ENCODE measurements around the gene ACTL10. TPM values are rescaled to one million over a fixed set of nuclear protein-coding genes. Genes with fewer than 3 reads are reported as not detected.

ACTL10 gene
- total RNA-seq, 1 donor from 2014 or later: 2.8 TPM

DNA sequence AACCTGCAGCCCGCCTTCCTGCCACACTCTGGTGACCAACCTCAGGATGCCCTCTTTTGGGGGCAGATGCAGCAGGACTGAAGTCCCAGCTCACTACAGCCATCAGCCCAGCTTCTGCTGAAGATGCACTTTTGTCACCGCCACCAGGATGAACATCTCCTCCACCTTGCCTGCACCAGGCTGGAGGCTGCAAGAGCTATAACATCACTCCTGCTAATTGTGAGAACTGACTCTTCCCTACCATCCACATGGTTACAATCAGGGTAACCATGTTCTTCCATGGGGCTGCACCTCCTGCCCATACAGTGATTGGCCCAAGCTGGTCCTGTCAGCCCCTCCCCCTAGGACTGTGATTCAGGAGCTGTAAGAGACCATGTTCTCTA, 2.0 kb upstream of the ACTL10 start:
- peaks cover 34% of the 10 kb centered on the region for H3K4me1 Mint-ChIP-seq
- CTCF ChIA-PET: interaction anchor here (1.1 kb wide), 1 partner anchor 67 kb away, joined by 3 read pairs; the partner anchor contains the start of gene ZNF341
- H3K27ac Mint-ChIP-seq: peak overlapping the region; percentile 83
- H3K36me3 Mint-ChIP-seq (ENCODE audit: low read depth): no peaks in the 10 kb centered on the region
- intact Hi-C loops (cut with micrococcal nuclease): loop anchor here (5.0 kb wide), 5 partner anchors 113 to 448 kb away; partner anchors contain the start of genes EIF2S2 and RALY
- H3K27me3 Mint-ChIP-seq: no peaks in the 10 kb centered on the region
- no peak for ATAC-seq (ENCODE audit: low read depth)
- POLR2A ChIA-PET: interaction anchor here (0.6 to 3.0 kb wide), 8 partner anchors 8 to 447 kb away, joined by 3 to 18 read pairs (median 6); partner anchors contain the start of genes CBFA2T2, EIF2S2 and SNTA1
- no peak for DNase-seq
- peak overlapping the region; percentile 73 for H3K4me3 Mint-ChIP-seq
- H3K9me3 Mint-ChIP-seq: no peaks in the 10 kb centered on the region
- TF ChIP-seq, protein P1, sequence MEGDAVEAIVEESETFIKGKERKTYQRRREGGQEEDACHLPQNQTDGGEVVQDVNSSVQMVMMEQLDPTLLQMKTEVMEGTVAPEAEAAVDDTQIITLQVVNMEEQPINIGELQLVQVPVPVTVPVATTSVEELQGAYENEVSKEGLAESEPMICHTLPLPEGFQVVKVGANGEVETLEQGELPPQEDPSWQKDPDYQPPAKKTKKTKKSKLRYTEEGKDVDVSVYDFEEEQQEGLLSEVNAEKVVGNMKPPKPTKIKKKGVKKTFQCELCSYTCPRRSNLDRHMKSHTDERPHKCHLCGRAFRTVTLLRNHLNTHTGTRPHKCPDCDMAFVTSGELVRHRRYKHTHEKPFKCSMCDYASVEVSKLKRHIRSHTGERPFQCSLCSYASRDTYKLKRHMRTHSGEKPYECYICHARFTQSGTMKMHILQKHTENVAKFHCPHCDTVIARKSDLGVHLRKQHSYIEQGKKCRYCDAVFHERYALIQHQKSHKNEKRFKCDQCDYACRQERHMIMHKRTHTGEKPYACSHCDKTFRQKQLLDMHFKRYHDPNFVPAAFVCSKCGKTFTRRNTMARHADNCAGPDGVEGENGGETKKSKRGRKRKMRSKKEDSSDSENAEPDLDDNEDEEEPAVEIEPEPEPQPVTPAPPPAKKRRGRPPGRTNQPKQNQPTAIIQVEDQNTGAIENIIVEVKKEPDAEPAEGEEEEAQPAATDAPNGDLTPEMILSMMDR (IDR thresholded peaks at IDR 0.05): no peak

DNA sequence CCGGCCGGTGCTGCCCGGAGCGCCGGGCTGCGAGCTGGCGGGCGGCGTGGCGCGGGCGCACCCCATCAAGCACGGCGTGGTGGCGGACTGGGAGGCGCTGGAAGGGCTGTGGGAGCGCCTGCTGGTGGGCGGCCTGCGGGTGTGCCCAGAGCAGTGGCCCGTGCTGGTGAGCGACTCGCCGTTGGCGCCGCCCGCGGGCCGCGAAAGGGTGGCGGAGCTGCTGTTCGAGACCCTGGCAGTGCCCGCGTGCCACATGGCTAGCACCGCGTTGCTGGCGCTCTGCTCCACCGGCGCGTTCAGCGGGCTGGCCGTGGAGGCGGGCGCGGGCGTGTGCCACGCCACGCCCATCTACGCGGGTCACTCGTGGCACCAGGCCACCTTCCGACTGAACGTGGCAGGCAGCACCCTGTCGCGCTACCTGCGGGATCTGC, 517 bp downstream of the ACTL10 start:
- ATAC-seq (ENCODE audit: low read depth): peak; percentile 11
- DNase-seq: peak; percentile 49
- Mint-ChIP-seq H3K27ac (peak overlapping the region; percentile 61), H3K9me3 (no peaks in the 10 kb centered on the region), H3K4me3 (peak overlapping the region; percentile 81), H3K4me1 (peaks cover 34% of the 10 kb centered on the region), H3K36me3 (ENCODE audit: low read depth) (no peaks in the 10 kb centered on the region), H3K27me3 (no peaks in the 10 kb centered on the region)
- TF ChIP-seq, protein P1 (IDR thresholded peaks at IDR 0.05): no peak
- CTCF ChIA-PET: interaction anchor here (0.9 to 3.8 kb wide), 26 partner anchors 12 to 463 kb away, joined by 3 to 40 read pairs (median 5); partner anchors contain the start of genes CBFA2T2, CDK5RAP1 and CHMP4B
- intact Hi-C loops (cut with micrococcal nuclease): loop anchor here (2.0 to 5.0 kb wide), 7 partner anchors 110 to 462 kb away; partner anchors contain the start of genes CDK5RAP1, EIF2S2 and RALY
- POLR2A ChIA-PET: interaction anchor here (0.6 to 3.5 kb wide), 15 partner anchors 8 to 445 kb away, joined by 3 to 20 read pairs (median 11); partner anchors contain the start of genes CBFA2T2, CDK5RAP1, EIF2S2 and PXMP4

DNA sequence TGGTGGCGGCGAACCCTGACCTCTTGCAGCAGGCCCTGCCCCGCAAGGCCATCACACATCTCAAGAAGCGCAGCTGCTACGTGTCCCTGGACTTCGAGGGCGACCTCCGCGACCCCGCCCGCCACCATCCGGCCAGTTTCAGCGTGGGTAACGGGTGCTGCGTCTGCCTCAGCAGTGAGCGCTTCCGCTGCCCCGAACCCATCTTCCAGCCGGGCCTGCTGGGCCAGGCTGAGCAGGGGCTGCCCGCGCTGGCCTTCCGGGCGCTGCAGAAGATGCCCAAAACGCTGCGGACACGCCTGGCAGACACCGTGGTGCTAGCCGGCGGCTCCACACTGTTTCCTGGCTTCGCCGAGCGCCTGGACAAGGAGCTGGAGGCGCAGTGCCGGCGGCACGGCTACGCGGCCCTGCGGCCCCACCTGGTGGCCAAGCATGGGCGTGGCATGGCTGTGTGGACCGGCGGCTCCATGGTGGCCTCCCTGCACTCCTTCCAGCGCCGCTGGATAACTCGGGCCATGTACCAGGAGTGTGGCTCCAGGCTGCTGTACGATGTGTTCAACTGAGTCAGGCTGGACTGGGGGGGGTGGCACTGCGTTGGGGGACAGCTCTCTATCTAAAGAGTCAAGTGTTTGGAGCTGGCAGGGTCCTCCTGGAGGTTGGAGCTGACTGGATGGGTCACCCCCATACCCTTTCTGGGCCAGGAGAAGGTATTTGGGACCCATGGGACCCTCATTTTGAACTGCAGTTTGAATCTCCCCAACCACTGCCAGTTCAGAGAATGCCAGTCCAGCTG, 1.1 kb downstream of the ACTL10 start:
- DNase-seq: peak; percentile 76
- ChIA-PET POLR2A (interaction anchor here (0.6 to 3.5 kb wide), 17 partner anchors 7 to 444 kb away, joined by 3 to 20 read pairs (median 8); partner anchors contain the start of genes CBFA2T2, CDK5RAP1, EIF2S2 and PXMP4), CTCF (interaction anchor here (0.9 to 3.8 kb wide), 25 partner anchors 11 to 462 kb away, joined by 3 to 40 read pairs (median 5); partner anchors contain the start of genes CBFA2T2, CDK5RAP1 and CHMP4B)
- Mint-ChIP-seq H3K36me3 (ENCODE audit: low read depth) (no peaks in the 10 kb centered on the region), H3K27me3 (no peaks in the 10 kb centered on the region), H3K27ac (peak overlapping the region; percentile 61), H3K4me1 (peaks cover 33% of the 10 kb centered on the region), H3K9me3 (no peaks in the 10 kb centered on the region), H3K4me3 (peak overlapping the region; percentile 81)
- peak; percentile 52 for ATAC-seq (ENCODE audit: low read depth)
- TF ChIP-seq, protein P1 (IDR thresholded peaks at IDR 0.05): peak; percentile 61
- intact Hi-C loops (cut with micrococcal nuclease): loop anchor here (1.0 to 5.0 kb wide), 8 partner anchors 109 to 461 kb away; partner anchors contain the start of genes CDK5RAP1, EIF2S2 and RALY

DNA sequence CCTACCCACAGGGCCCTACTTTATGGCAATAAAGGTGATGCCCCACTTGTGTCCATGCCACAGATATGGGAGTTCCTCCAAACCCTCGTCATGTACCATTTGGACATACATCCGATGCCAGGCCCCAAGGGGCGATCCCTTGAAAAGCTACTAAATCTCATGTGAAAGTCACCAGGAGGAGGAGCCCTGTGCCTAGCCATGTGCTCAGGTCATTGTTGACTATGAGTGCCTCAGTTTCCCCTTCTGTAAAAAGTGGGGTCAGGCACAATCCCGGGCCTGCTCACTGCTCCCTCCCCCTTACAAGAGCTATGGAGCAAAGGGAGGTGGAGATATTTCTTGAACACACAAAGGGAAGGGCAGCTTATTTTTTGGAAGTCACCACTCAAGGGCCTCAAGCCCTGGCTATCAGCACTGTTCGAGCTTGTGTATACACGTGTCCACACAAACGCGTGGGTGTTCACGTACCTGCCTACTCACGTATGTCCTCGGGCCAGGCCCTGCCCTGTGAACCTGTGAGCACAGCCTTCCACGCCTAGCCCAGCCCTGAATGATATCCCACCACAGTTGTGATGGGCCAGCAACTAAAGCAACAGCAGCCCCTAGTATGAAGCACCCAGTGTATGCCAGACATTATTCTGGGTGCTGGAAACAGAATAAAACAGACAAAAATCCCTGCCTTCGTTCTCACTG, 1.9 kb downstream of the ACTL10 start:
- Mint-ChIP-seq H3K27me3 (no peaks in the 10 kb centered on the region), H3K4me1 (peaks cover 36% of the 10 kb centered on the region), H3K36me3 (ENCODE audit: low read depth) (no peaks in the 10 kb centered on the region), H3K4me3 (peak overlapping the region; percentile 38), H3K9me3 (no peaks in the 10 kb centered on the region), H3K27ac (no peak overlapping the region)
- DNase-seq (no peak), ATAC-seq (ENCODE audit: low read depth) (no peak)
- POLR2A ChIA-PET: interaction anchor here (0.7 to 3.5 kb wide), 13 partner anchors 8 to 444 kb away, joined by 3 to 20 read pairs (median 8); partner anchors contain the start of genes CBFA2T2, CDK5RAP1, EIF2S2 and PXMP4
- TF ChIP-seq, protein P1 (IDR thresholded peaks at IDR 0.05): no peak
- CTCF ChIA-PET: interaction anchor here (0.9 to 3.8 kb wide), 18 partner anchors 10 to 461 kb away, joined by 3 to 40 read pairs (median 6); partner anchors contain the start of genes CBFA2T2, CDK5RAP1 and CHMP4B
- intact Hi-C loops (cut with micrococcal nuclease): loop anchor here (1.0 to 5.0 kb wide), 6 partner anchors 109 to 444 kb away; partner anchors contain the start of genes EIF2S2 and RALY
